Suprapubic skin (tissue), 4 donors: ENCODE data around the gene PTH2R. TPM values are rescaled to one million over a fixed set of nuclear protein-coding genes. Genes with fewer than 3 reads are reported as not detected.
"Not testable (repeated sequence)": the region's sequence is repeated elsewhere in the genome, so short reads cannot be mapped to it uniquely, and the experiment has no call there.

Source experiments
- DNase-seq, 2 donors: peaks; one replicate each; pipeline ENCODE4 v3.0.0-alpha.2; 2019; ENCODE audit warnings: low spot score in 2 of 2
- H3K27ac ChIP-seq: fragments of 200-600 bp; sonication (generic); one replicate; pipeline ENCODE4 v1.5.1; 2019
- H3K27me3 ChIP-seq: fragments of 200-600 bp; sonication (generic); one replicate; pipeline ENCODE4 v1.5.1; 2019
- H3K36me3 ChIP-seq: fragments of 200-600 bp; sonication (generic); one replicate; pipeline ENCODE4 v1.5.1; 2019
- H3K4me1 ChIP-seq: fragments of 200-600 bp; sonication (generic); one replicate; pipeline ENCODE4 v1.5.1; 2019
- H3K4me3 ChIP-seq: fragments of 200-600 bp; sonication (generic); one replicate; pipeline ENCODE4 v1.5.1; 2019; ENCODE audit warnings: mild to moderate bottlenecking
- H3K9me3 ChIP-seq: fragments of 200-600 bp; sonication (generic); one replicate; pipeline ENCODE4 v1.5.1; 2019
- EP300 ChIP-seq: sonication (generic); formaldehyde crosslinking; IDR thresholded peaks from one replicate; pipeline ENCODE4 v1.6.1; 2017; ENCODE audit warnings: antibody characterized with exemption
- POLR2A ChIP-seq, 2 donors: fragments of 450-650 bp; IDR thresholded peaks; one replicate each; pipeline ENCODE4 v1.6.1; 2017; ENCODE audit warnings: antibody characterized with exemption in 2 of 2, mild to moderate bottlenecking in 2 of 2, moderate library complexity in 2 of 2
- POLR2AphosphoS5 ChIP-seq, 3 donors: sonication (generic); formaldehyde crosslinking; IDR thresholded peaks; one replicate each; pipeline ENCODE4 v1.6.1; 2017; ENCODE audit warnings: antibody characterized with exemption in 3 of 3
- WGBS: methylation state at CpG from one replicate; pipeline ENCODE4 v1.1.5; 2018; 5-methylcytosine and 5-hydroxymethylcytosine counted together
- total RNA-seq, 4 donors: library from RNA; depleted of rRNA; stranded (reverse); fragments of >200 nt; gene quantifications; one replicate each; pipeline ENCODE4 v1.1.0, GENCODE V29; 2016
- TF ChIP-seq, protein P1 (sequence below), 2 donors: fragments of 200-600 bp in 1 of 2; fragments of 450-650 bp in 1 of 2; sonication (generic) in 1 of 2; IDR thresholded peaks; one replicate each; pipeline ENCODE4 v1.5.1; 2016 to 2019; ENCODE audit warnings: antibody characterized with exemption in 2 of 2, mild to moderate bottlenecking in 1 of 2, moderate library complexity in 1 of 2

The PTH2R gene
- total RNA-seq, 4 donors from 2014 or later, result 0.56 TPM; not detected in 3

DNA sequence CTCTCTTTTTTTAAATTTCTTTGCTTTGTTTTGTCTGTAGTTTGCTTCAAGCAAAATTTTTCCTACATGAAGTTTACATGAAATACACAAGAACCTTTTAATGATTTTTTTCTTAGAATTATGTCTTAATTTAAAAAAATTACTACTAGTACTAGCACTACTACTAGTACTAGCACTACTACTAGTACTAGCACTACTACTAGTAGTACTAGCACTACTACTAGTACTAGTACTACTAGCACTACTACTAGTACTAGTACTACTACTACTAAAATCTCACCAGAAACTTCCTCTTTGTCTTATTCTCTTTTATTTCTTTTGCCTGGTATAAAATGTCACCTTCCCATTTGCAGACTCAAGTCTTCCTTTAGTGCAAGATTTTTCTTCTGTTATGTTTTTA is 71.1 kb downstream of the PTH2R start:
- Histone ChIP-seq H3K27me3 (no peaks in the 10 kb centered on the region), H3K27ac (no peak overlapping the region), H3K36me3 (no peaks in the 10 kb centered on the region), H3K9me3 (no peaks in the 10 kb centered on the region), H3K4me3 (no peak overlapping the region), H3K4me1 (no peaks in the 10 kb centered on the region)
- no peak for DNase-seq
- TF ChIP-seq, protein P1, sequence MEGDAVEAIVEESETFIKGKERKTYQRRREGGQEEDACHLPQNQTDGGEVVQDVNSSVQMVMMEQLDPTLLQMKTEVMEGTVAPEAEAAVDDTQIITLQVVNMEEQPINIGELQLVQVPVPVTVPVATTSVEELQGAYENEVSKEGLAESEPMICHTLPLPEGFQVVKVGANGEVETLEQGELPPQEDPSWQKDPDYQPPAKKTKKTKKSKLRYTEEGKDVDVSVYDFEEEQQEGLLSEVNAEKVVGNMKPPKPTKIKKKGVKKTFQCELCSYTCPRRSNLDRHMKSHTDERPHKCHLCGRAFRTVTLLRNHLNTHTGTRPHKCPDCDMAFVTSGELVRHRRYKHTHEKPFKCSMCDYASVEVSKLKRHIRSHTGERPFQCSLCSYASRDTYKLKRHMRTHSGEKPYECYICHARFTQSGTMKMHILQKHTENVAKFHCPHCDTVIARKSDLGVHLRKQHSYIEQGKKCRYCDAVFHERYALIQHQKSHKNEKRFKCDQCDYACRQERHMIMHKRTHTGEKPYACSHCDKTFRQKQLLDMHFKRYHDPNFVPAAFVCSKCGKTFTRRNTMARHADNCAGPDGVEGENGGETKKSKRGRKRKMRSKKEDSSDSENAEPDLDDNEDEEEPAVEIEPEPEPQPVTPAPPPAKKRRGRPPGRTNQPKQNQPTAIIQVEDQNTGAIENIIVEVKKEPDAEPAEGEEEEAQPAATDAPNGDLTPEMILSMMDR (IDR thresholded peaks at IDR 0.05), result no peak
- TF ChIP-seq POLR2A (IDR thresholded peaks at IDR 0.05) (no peak), POLR2AphosphoS5 (IDR thresholded peaks at IDR 0.05) (no peak), EP300 (no peak)

DNA sequence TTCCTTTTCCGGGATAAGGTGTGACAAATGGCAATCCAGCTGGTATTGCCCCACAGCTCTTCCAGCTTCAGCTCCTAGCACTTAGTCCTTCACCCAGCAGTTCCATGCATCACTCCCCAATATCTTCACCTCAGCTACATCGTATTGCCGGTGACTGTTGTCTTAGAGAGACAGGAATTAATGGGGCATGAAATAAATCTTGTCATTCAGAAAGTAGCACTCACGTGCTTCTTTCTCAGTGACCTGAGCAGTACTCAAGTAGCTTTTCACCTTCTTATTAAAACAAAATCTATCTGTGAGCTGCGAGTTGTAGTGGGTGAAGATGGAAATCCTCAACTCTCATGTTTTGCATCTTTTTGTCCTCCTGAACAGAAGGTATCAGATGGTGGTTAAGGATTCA is 72.8 kb downstream of the PTH2R start:
- no peaks in the 10 kb centered on the region for H3K9me3 ChIP-seq
- no peak overlapping the region for H3K4me3 ChIP-seq
- no peaks in the 10 kb centered on the region for H3K36me3 ChIP-seq
- DNase-seq, result no peak
- H3K27ac ChIP-seq, result no peak overlapping the region
- WGBS, result 77% methylated on average over 5 of the region's 5 CpGs
- no peaks in the 10 kb centered on the region for H3K27me3 ChIP-seq
- H3K4me1 ChIP-seq, result no peaks in the 10 kb centered on the region
- no peak for TF ChIP-seq POLR2A (IDR thresholded peaks at IDR 0.05)
- TF ChIP-seq, protein P1 (IDR thresholded peaks at IDR 0.05), result no peak
- TF ChIP-seq EP300, result no peak
- TF ChIP-seq POLR2AphosphoS5 (IDR thresholded peaks at IDR 0.05), result no peak

DNA sequence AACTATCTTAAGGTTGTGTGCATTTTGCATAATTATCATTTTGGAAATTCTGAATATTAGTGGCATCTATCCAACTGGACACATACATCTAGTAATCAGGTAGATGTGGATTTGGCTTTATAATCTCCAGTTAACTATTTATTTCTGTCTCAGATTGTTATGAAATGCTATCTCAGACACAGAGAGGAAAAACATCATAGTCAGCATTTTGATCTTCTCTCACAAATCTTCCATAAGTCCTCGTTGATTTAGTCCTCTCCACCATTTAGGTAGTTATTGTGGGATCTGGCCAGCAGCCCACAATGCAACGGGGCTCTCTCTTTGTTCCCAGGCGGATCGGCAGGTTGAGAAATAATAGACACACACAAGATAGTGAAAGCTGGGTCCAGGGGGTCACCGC is 75.4 kb downstream of the PTH2R start:
- not testable (repeated sequence) for H3K4me1 ChIP-seq, H3K36me3 ChIP-seq, H3K4me3 ChIP-seq, H3K27me3 ChIP-seq, H3K9me3 ChIP-seq, DNase-seq, H3K27ac ChIP-seq
- WGBS, result 83% methylated on average over 5 of the region's 5 CpGs

DNA sequence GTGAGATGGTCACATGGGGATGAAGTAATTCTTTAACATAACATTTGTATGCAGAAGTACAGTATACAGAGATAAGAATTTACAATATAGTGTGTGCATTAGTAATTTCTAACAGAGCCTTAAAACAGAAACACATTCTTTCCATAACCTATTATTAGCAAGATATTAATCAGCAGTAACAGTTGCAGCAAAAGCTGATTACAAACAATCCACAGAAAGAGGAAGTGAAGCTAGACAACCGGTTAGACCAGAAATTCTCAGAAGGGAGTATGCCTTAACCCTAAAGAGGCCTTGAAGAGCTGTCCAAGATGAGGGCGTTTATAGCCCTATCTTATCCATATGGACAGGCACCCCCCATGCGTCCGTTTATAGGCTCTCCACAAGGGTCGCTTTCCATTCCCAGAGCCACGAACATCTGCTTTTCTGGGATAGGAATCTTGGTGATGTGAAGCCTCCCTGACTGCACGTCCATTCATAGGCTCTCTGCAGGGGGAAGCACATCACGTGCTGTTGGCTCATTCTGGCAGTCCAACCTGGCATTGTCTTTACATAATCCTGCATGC is 75.9 kb downstream of the PTH2R start:
- H3K36me3 ChIP-seq, H3K4me3 ChIP-seq, H3K9me3 ChIP-seq, DNase-seq, H3K27ac ChIP-seq, H3K4me1 ChIP-seq, H3K27me3 ChIP-seq: not testable (repeated sequence)
- WGBS, result 69% methylated on average over 8 of the region's 8 CpGs

DNA sequence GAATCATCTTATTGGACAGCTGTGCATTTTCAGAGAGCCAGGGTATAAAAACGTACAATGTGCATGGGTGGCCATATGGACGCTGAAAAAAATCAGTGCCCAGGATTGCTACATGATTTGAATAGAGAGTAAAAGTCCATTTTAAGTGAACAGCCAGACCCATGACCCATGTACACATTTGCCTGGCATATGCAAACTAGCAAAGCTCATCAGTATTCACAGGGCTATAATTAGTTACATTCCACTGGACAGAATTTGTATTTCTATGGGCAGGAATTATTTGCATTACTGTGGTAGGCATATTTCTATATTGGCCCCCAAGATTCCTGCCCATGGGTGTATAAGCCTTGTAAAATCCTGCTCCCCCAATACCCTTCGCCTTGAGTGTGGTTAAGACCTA is 78.8 kb downstream of the PTH2R start:
- DNase-seq, result no peak
- Histone ChIP-seq H3K27ac (no peak overlapping the region), H3K4me1 (no peaks in the 10 kb centered on the region), H3K27me3 (no peaks in the 10 kb centered on the region), H3K36me3 (no peaks in the 10 kb centered on the region), H3K9me3 (peaks cover 3% of the 10 kb centered on the region), H3K4me3 (no peak overlapping the region)
- no peak for TF ChIP-seq POLR2A (IDR thresholded peaks at IDR 0.05)
- no peak for TF ChIP-seq POLR2AphosphoS5 (IDR thresholded peaks at IDR 0.05)
- no peak for TF ChIP-seq EP300
- TF ChIP-seq, protein P1 (IDR thresholded peaks at IDR 0.05), result no peak
- WGBS, result 88% methylated on average over 3 of the region's 3 CpGs

DNA sequence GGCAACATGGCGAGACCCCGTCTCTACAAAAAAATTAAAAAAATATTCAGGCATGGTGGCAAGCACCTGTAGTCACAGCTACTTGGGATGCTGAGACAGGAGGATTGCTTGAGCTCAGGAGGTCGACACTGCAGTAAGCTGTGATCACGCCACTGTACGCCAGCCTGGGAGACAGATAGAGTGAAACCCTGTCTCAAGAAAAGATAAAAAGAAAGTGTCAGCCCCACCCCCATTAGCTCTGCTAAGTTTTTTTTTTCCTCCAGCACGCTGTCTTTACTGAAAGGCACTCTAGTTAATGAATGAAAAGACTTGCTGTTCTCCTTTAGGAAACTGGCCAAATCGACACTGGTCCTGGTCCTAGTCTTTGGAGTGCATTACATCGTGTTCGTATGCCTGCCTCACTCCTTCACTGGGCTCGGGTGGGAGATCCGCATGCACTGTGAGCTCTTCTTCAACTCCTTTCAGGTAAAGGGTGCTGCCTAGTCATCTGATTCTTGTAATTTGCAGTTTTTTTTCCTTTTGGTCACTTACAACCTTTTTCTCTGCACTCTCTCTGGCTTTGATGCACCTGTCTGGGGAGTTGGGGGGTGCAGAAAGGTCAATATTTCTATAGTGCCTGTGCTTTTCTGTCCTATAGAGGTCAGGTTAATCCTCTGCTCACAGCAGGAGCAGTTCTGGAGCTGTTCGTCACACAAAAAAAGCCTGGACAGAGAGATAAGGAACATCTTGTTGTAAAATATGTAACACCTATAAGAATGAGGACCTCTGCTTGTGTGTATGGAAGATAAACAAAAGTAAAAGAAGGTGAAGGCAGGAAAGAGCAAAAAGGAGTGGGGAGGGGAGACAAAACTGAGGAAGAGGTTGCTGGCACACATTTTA is 82.3 kb downstream of the PTH2R start:
- no peak for DNase-seq
- TF ChIP-seq POLR2AphosphoS5 (IDR thresholded peaks at IDR 0.05), result no peak
- TF ChIP-seq EP300, result no peak
- TF ChIP-seq, protein P1 (IDR thresholded peaks at IDR 0.05), result no peak
- no peak for TF ChIP-seq POLR2A (IDR thresholded peaks at IDR 0.05)
- Histone ChIP-seq H3K27ac (no peak overlapping the region), H3K27me3 (no peaks in the 10 kb centered on the region), H3K4me3 (no peak overlapping the region), H3K4me1 (no peaks in the 10 kb centered on the region), H3K36me3 (no peaks in the 10 kb centered on the region), H3K9me3 (peaks cover 3% of the 10 kb centered on the region)
- 74% methylated on average over 12 of the region's 12 CpGs for WGBS
